ENCODE results near the gene RBM22.
"Not testable (repeated sequence)": the region's sequence is repeated elsewhere in the genome, so short reads cannot be mapped to it uniquely, and the experiment has no call there.

DNA sequence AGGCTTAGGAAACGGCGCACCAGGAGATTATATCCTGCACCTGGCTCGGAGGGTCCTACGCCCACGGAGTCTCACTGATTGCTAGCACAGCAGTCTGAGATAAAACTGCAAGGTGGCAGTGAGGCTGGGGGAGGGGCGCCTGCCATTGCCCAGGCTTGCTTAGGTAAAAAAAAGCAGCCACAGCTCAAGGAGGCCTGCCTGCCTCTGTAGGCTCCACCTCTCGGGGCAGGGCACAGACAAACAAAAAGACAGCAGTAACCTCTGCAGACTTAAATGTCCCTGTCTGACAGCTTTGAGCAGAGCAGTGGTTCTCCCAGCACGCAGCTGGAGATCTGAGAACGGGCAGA lies 42.3 kb upstream of the RBM22 start:
- not testable (repeated sequence) for TF ChIP-seq CEBPB (IDR thresholded peaks at IDR 0.05; ENCODE audit: low read depth); EZH2phosphoT487 (IDR thresholded peaks at IDR 0.05; ENCODE audit: borderline replicate concordance); SIN3A (IDR thresholded peaks at IDR 0.05; ENCODE audit: low read depth); POLR2A (IDR thresholded peaks at IDR 0.05; ENCODE audit: borderline replicate concordance, extremely low read depth, insufficient read depth, insufficient read length); CBX3 (IDR thresholded peaks at IDR 0.05; ENCODE audit: low read depth); EZH2 (IDR thresholded peaks at IDR 0.05); POLR2AphosphoS5 (IDR thresholded peaks at IDR 0.05; ENCODE audit: low read depth, low read length); ZFX (IDR thresholded peaks at IDR 0.05)
- TF ChIP-seq, protein P1, sequence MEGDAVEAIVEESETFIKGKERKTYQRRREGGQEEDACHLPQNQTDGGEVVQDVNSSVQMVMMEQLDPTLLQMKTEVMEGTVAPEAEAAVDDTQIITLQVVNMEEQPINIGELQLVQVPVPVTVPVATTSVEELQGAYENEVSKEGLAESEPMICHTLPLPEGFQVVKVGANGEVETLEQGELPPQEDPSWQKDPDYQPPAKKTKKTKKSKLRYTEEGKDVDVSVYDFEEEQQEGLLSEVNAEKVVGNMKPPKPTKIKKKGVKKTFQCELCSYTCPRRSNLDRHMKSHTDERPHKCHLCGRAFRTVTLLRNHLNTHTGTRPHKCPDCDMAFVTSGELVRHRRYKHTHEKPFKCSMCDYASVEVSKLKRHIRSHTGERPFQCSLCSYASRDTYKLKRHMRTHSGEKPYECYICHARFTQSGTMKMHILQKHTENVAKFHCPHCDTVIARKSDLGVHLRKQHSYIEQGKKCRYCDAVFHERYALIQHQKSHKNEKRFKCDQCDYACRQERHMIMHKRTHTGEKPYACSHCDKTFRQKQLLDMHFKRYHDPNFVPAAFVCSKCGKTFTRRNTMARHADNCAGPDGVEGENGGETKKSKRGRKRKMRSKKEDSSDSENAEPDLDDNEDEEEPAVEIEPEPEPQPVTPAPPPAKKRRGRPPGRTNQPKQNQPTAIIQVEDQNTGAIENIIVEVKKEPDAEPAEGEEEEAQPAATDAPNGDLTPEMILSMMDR (IDR thresholded peaks at IDR 0.05 in 2 of 3, conservative IDR thresholded peaks at IDR 0.05 in 1 of 3; ENCODE audit: borderline replicate concordance in 1 of 3, insufficient read depth in 1 of 3, low read depth in 2 of 3, low read length in 2 of 3), result not testable (repeated sequence)
- TF ChIP-seq, protein P2, sequence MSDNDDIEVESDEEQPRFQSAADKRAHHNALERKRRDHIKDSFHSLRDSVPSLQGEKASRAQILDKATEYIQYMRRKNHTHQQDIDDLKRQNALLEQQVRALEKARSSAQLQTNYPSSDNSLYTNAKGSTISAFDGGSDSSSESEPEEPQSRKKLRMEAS (IDR thresholded peaks at IDR 0.05), result not testable (repeated sequence)
- TF ChIP-seq, protein P3, sequence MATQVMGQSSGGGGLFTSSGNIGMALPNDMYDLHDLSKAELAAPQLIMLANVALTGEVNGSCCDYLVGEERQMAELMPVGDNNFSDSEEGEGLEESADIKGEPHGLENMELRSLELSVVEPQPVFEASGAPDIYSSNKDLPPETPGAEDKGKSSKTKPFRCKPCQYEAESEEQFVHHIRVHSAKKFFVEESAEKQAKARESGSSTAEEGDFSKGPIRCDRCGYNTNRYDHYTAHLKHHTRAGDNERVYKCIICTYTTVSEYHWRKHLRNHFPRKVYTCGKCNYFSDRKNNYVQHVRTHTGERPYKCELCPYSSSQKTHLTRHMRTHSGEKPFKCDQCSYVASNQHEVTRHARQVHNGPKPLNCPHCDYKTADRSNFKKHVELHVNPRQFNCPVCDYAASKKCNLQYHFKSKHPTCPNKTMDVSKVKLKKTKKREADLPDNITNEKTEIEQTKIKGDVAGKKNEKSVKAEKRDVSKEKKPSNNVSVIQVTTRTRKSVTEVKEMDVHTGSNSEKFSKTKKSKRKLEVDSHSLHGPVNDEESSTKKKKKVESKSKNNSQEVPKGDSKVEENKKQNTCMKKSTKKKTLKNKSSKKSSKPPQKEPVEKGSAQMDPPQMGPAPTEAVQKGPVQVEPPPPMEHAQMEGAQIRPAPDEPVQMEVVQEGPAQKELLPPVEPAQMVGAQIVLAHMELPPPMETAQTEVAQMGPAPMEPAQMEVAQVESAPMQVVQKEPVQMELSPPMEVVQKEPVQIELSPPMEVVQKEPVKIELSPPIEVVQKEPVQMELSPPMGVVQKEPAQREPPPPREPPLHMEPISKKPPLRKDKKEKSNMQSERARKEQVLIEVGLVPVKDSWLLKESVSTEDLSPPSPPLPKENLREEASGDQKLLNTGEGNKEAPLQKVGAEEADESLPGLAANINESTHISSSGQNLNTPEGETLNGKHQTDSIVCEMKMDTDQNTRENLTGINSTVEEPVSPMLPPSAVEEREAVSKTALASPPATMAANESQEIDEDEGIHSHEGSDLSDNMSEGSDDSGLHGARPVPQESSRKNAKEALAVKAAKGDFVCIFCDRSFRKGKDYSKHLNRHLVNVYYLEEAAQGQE (IDR thresholded peaks at IDR 0.05; ENCODE audit: low read depth), result not testable (repeated sequence)
